Measurements from ENCODE around the gene CDC42BPA. TPM values are rescaled to one million over a fixed set of nuclear protein-coding genes. Genes with fewer than 3 reads are reported as not detected.

The CDC42BPA gene
- polyA plus RNA-seq, 1 donor (not counting 4 experiments of a cell fraction or from before 2014, with no cell fraction given), result 9.2 TPM

GRCh38 chr1:227069490-227069889 lies 248.8 kb downstream of the CDC42BPA start:
- Histone ChIP-seq H3K9me3 (ENCODE audit: control insufficient read depth, low read depth, low read length) (no peaks in the 10 kb centered on the region), H3K36me3 (ENCODE audit: control insufficient read depth in 2 of 2, extremely low read depth in 1 of 2, insufficient read depth in 2 of 2, low read length in 2 of 2) (peaks cover 0 to 7% of the 10 kb centered on the region in 2 experiments), H3K79me2 (ENCODE audit: control insufficient read depth, insufficient read depth, low read length) (no peaks in the 10 kb centered on the region), H3K4me3 (ENCODE audit: control insufficient read depth in 2 of 3, extremely low read depth in 1 of 3, insufficient read depth in 2 of 3, low read depth in 1 of 3, low read length in 3 of 3) (no peak overlapping the region), H4K20me1 (ENCODE audit: control insufficient read depth, extremely low read depth, insufficient read depth, low read length) (no peaks in the 10 kb centered on the region), H3K27ac (ENCODE audit: control insufficient read depth, insufficient read depth, low read length) (no peak overlapping the region), H3K4me2 (ENCODE audit: control insufficient read depth, extremely low read depth, insufficient read depth, low read depth, low read length) (no peak overlapping the region), H3K9ac (ENCODE audit: control insufficient read depth, extremely low read depth, insufficient read depth, low read length) (no peak overlapping the region), H3K9me1 (ENCODE audit: control insufficient read depth, extremely low read depth, insufficient read depth, low read length) (no peaks in the 10 kb centered on the region), H3K4me1 (ENCODE audit: control insufficient read depth, extremely low read depth, insufficient read depth, low read length) (no peaks in the 10 kb centered on the region), H2AFZ (ENCODE audit: control insufficient read depth, low read length) (no peak overlapping the region), H3K27me3 (ENCODE audit: control insufficient read depth, extremely low read depth, insufficient read depth, low read length) (no peaks in the 10 kb centered on the region)
- no peak for TF ChIP-seq CTCF (optimal IDR thresholded peaks at IDR 0.05 in 1 of 3, IDR thresholded peaks at IDR 0.05 in 1 of 3, conservative IDR thresholded peaks at IDR 0.05 in 1 of 3; ENCODE audit: extremely low read depth in 1 of 3, insufficient read depth in 2 of 3, low read length in 3 of 3)
- no peak for TF ChIP-seq EZH2 (IDR thresholded peaks at IDR 0.05; ENCODE audit: low read length)
- dilution Hi-C loops (cut with MboI; ENCODE audit: extremely low pct_ligation_motif_present, low sequenced_read_pairs), result no loop called here
- FAIRE-seq, result no peak
- DNase-seq (ENCODE audit: low read depth, low spot score), result no peak

GRCh38 chr1:227068883-227069282 lies 249.4 kb downstream of the CDC42BPA start:
- Histone ChIP-seq H3K36me3 (ENCODE audit: control insufficient read depth in 2 of 2, extremely low read depth in 1 of 2, insufficient read depth in 2 of 2, low read length in 2 of 2) (peaks cover 0 to 7% of the 10 kb centered on the region in 2 experiments), H4K20me1 (ENCODE audit: control insufficient read depth, extremely low read depth, insufficient read depth, low read length) (no peaks in the 10 kb centered on the region), H2AFZ (ENCODE audit: control insufficient read depth, low read length) (no peak overlapping the region), H3K9ac (ENCODE audit: control insufficient read depth, extremely low read depth, insufficient read depth, low read length) (no peak overlapping the region), H3K4me3 (ENCODE audit: control insufficient read depth in 2 of 3, extremely low read depth in 1 of 3, insufficient read depth in 2 of 3, low read depth in 1 of 3, low read length in 3 of 3) (no peak overlapping the region), H3K27ac (ENCODE audit: control insufficient read depth, insufficient read depth, low read length) (no peak overlapping the region), H3K79me2 (ENCODE audit: control insufficient read depth, insufficient read depth, low read length) (no peaks in the 10 kb centered on the region), H3K4me1 (ENCODE audit: control insufficient read depth, extremely low read depth, insufficient read depth, low read length) (no peaks in the 10 kb centered on the region), H3K27me3 (ENCODE audit: control insufficient read depth, extremely low read depth, insufficient read depth, low read length) (no peaks in the 10 kb centered on the region), H3K9me3 (ENCODE audit: control insufficient read depth, low read depth, low read length) (no peaks in the 10 kb centered on the region), H3K4me2 (ENCODE audit: control insufficient read depth, extremely low read depth, insufficient read depth, low read depth, low read length) (no peak overlapping the region), H3K9me1 (ENCODE audit: control insufficient read depth, extremely low read depth, insufficient read depth, low read length) (no peaks in the 10 kb centered on the region)
- dilution Hi-C loops (cut with MboI; ENCODE audit: extremely low pct_ligation_motif_present, low sequenced_read_pairs), result no loop called here
- DNase-seq (ENCODE audit: low read depth, low spot score) (no peak), FAIRE-seq (no peak)
- TF ChIP-seq EZH2 (IDR thresholded peaks at IDR 0.05; ENCODE audit: low read length), result no peak
- no peak for TF ChIP-seq CTCF (optimal IDR thresholded peaks at IDR 0.05 in 1 of 3, IDR thresholded peaks at IDR 0.05 in 1 of 3, conservative IDR thresholded peaks at IDR 0.05 in 1 of 3; ENCODE audit: extremely low read depth in 1 of 3, insufficient read depth in 2 of 3, low read length in 3 of 3)
